ENCODE data around the gene PRKD1.

The PRKD1 gene

GRCh38 chr14:29749829-29750228, 177.8 kb downstream of the PRKD1 start:
- no peaks in the 10 kb centered on the region for H3K36me3 ChIP-seq (ENCODE audit: low read depth)
- ATAC-seq (ENCODE audit: low read depth) (no peak), DNase-seq (ENCODE audit: low spot score) (no peak)
- no peak for TF ChIP-seq CTCF (IDR thresholded peaks at IDR 0.05; ENCODE audit: poor library complexity, severe bottlenecking)
- H3K4me3 ChIP-seq (ENCODE audit: severe bottlenecking) = no peak overlapping the region
- no peak overlapping the region for H3K27ac ChIP-seq (ENCODE audit: poor library complexity, severe bottlenecking)
- H3K9me3 ChIP-seq (ENCODE audit: severe bottlenecking) = no peaks in the 10 kb centered on the region
- no peaks in the 10 kb centered on the region for H3K27me3 ChIP-seq (ENCODE audit: insufficient read depth, poor library complexity, severe bottlenecking)
- H3K4me1 ChIP-seq (ENCODE audit: insufficient read depth, poor library complexity, severe bottlenecking) = no peaks in the 10 kb centered on the region

GRCh38 chr14:29749327-29749726, 178.3 kb downstream of the PRKD1 start:
- no peaks in the 10 kb centered on the region for H3K27me3 ChIP-seq (ENCODE audit: insufficient read depth, poor library complexity, severe bottlenecking)
- no peak overlapping the region for H3K27ac ChIP-seq (ENCODE audit: poor library complexity, severe bottlenecking)
- no peak for TF ChIP-seq CTCF (IDR thresholded peaks at IDR 0.05; ENCODE audit: poor library complexity, severe bottlenecking)
- ATAC-seq (ENCODE audit: low read depth) = no peak
- no peak for DNase-seq (ENCODE audit: low spot score)
- no peak overlapping the region for H3K4me3 ChIP-seq (ENCODE audit: severe bottlenecking)
- no peaks in the 10 kb centered on the region for H3K36me3 ChIP-seq (ENCODE audit: low read depth)
- H3K9me3 ChIP-seq (ENCODE audit: severe bottlenecking) = no peaks in the 10 kb centered on the region
- no peaks in the 10 kb centered on the region for H3K4me1 ChIP-seq (ENCODE audit: insufficient read depth, poor library complexity, severe bottlenecking)

- no peak for TF ChIP-seq CTCF (IDR thresholded peaks at IDR 0.05; ENCODE audit: poor library complexity, severe bottlenecking)
Observed at GRCh38 chr14:29745863-29746262, 181.8 kb downstream of the PRKD1 start.

GRCh38 chr14:29743531-29743930, 184.1 kb downstream of the PRKD1 start:
- DNase-seq (ENCODE audit: low spot score) (no peak), ATAC-seq (ENCODE audit: low read depth) (no peak)
- no peak for TF ChIP-seq CTCF (IDR thresholded peaks at IDR 0.05; ENCODE audit: poor library complexity, severe bottlenecking)

More at GRCh38 chr14:29745863-29746262, 181.8 kb downstream of the PRKD1 start:
- no peak for DNase-seq (ENCODE audit: low spot score)
- H3K27ac ChIP-seq (ENCODE audit: poor library complexity, severe bottlenecking) = no peak overlapping the region
- ATAC-seq (ENCODE audit: low read depth) = no peak
- no peak overlapping the region for H3K4me3 ChIP-seq (ENCODE audit: severe bottlenecking)
- no peaks in the 10 kb centered on the region for H3K4me1 ChIP-seq (ENCODE audit: insufficient read depth, poor library complexity, severe bottlenecking)
- no peaks in the 10 kb centered on the region for H3K36me3 ChIP-seq (ENCODE audit: low read depth)
- peaks cover 11% of the 10 kb centered on the region for H3K27me3 ChIP-seq (ENCODE audit: insufficient read depth, poor library complexity, severe bottlenecking)
- no peaks in the 10 kb centered on the region for H3K9me3 ChIP-seq (ENCODE audit: severe bottlenecking)

GRCh38 chr14:29741909-29742401, 185.7 kb downstream of the PRKD1 start:
- Histone ChIP-seq H3K4me3 (ENCODE audit: severe bottlenecking) (no peak overlapping the region), H3K9me3 (ENCODE audit: severe bottlenecking) (no peaks in the 10 kb centered on the region), H3K36me3 (ENCODE audit: low read depth) (no peaks in the 10 kb centered on the region), H3K27ac (ENCODE audit: poor library complexity, severe bottlenecking) (no peak overlapping the region), H3K4me1 (ENCODE audit: insufficient read depth, poor library complexity, severe bottlenecking) (no peaks in the 10 kb centered on the region), H3K27me3 (ENCODE audit: insufficient read depth, poor library complexity, severe bottlenecking) (peaks cover 21% of the 10 kb centered on the region)
- no peak for ATAC-seq (ENCODE audit: low read depth)
- TF ChIP-seq CTCF (IDR thresholded peaks at IDR 0.05; ENCODE audit: poor library complexity, severe bottlenecking) = no peak
- DNase-seq (ENCODE audit: low spot score) = no peak

More at GRCh38 chr14:29743531-29743930, 184.1 kb downstream of the PRKD1 start:
- Histone ChIP-seq H3K4me3 (ENCODE audit: severe bottlenecking) (no peak overlapping the region), H3K4me1 (ENCODE audit: insufficient read depth, poor library complexity, severe bottlenecking) (no peaks in the 10 kb centered on the region), H3K27ac (ENCODE audit: poor library complexity, severe bottlenecking) (no peak overlapping the region), H3K36me3 (ENCODE audit: low read depth) (no peaks in the 10 kb centered on the region), H3K9me3 (ENCODE audit: severe bottlenecking) (no peaks in the 10 kb centered on the region), H3K27me3 (ENCODE audit: insufficient read depth, poor library complexity, severe bottlenecking) (peaks cover 21% of the 10 kb centered on the region)

All from RWPE2 (cell line).